H1 (cell line): Measurements from ENCODE around the gene ANGPTL4.

ENCODE experiments used
- RFX5 ChIP-seq: IDR thresholded peaks from 2 replicates; pipeline ENCODE4 v1.6.1; 2011; ENCODE audit warnings: low read depth, low read length, improper control_type of control experiment, borderline replicate concordance
- SP1 ChIP-seq: IDR thresholded peaks from 2 replicates; pipeline ENCODE4 v1.6.1; 2011; ENCODE audit warnings: low read depth, low read length
- ZNF274 ChIP-seq: IDR thresholded peaks from 2 replicates; pipeline ENCODE4 v1.7.0; 2012; ENCODE audit warnings: low read length, borderline replicate concordance; ENCODE audit errors: extremely low read depth
- TF ChIP-seq, protein P1 (sequence below), 3 experiments: IDR thresholded peaks; 1 replicate in 2 of 3; 2 replicates in 1 of 3; pipeline versions ENCODE4 v1.5.1 to v1.6.1; 2011; ENCODE audit warnings: low read length in 3 of 3, mild to moderate bottlenecking in 3 of 3, inconsistent platforms in 2 of 3, low read depth in 1 of 3, moderate library complexity in 1 of 3; ENCODE audit not compliant: insufficient read depth in 1 of 3; ENCODE audit errors: control extremely low read depth in 1 of 3

DNA sequence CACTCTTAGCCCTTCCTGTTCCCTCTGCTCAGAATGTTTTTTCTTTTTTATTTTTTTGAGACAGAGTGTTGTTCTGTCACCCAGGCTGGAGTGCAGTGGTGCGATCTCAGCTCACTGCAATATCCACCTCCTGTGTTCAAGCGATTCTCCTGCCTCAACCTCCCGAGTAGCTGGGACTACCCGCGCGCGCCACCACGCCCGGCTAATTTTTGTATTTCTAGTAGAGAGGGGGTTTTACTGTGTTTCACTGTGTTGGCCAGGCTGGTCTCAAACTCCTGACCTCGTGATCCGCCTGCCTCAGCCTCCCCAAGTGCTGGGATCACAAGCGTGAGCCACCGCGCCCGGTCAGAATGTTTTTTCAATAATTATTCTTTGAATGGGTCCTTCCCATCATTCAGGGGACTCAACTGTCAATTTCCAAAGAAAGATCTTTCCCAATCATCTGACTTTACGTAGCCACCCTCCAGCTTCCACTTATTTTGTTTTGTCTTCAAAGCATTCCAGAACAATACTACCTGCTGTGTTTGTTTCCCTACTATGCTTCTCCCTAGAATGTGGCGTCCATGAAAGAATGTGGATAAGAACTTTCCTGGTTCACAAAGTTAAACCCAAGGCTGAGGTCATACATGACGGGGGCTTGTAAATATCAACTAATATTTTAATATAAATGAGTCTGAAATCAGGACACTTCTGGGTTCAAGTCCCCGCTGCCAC is 44.0 kb upstream of the ANGPTL4 start:
- TF ChIP-seq ZNF274 (no peak), RFX5 (no peak), SP1 (no peak)
- TF ChIP-seq, protein P1, sequence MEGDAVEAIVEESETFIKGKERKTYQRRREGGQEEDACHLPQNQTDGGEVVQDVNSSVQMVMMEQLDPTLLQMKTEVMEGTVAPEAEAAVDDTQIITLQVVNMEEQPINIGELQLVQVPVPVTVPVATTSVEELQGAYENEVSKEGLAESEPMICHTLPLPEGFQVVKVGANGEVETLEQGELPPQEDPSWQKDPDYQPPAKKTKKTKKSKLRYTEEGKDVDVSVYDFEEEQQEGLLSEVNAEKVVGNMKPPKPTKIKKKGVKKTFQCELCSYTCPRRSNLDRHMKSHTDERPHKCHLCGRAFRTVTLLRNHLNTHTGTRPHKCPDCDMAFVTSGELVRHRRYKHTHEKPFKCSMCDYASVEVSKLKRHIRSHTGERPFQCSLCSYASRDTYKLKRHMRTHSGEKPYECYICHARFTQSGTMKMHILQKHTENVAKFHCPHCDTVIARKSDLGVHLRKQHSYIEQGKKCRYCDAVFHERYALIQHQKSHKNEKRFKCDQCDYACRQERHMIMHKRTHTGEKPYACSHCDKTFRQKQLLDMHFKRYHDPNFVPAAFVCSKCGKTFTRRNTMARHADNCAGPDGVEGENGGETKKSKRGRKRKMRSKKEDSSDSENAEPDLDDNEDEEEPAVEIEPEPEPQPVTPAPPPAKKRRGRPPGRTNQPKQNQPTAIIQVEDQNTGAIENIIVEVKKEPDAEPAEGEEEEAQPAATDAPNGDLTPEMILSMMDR (IDR thresholded peaks at IDR 0.05; ENCODE audit: control extremely low read depth in 1 of 3, insufficient read depth in 1 of 3, low read depth in 1 of 3, low read length in 3 of 3), result no peak
